Epithelial cell of proximal tubule (primary cell): ENCODE data around the gene DBN1. TPM values are rescaled to one million over a fixed set of nuclear protein-coding genes. Genes with fewer than 3 reads are reported as not detected.

Experiments used
- DNase-seq: peaks from one replicate; pipeline ENCODE4 v3.0.0-alpha.2; 2011; ENCODE audit warnings: low read depth
- H3K4me3 ChIP-seq: 2 replicates; pipeline ENCODE4 v1.5.1; 2011; ENCODE audit warnings: low read depth, mild to moderate bottlenecking, low read length
- CTCF ChIP-seq: conservative IDR thresholded peaks from 2 replicates; pipeline ENCODE4 v1.5.1; 2012; ENCODE audit warnings: low read depth, mild to moderate bottlenecking, low read length
- total RNA-seq: library from RNA; depleted of rRNA; stranded (reverse); fragments of >200 nt; gene quantifications from 2 replicates; pipeline ENCODE4 v1.2.3, GENCODE V29; 2015

DBN1 gene
- total RNA-seq, 1 donor from 2014 or later: 471 TPM

GRCh38 chr5:177494346-177495195 is 21.1 kb upstream of the DBN1 start:
- peak overlapping the region; percentile 10 for H3K4me3 ChIP-seq
- TF ChIP-seq CTCF: peak; percentile 49
- DNase-seq: no peak

GRCh38 chr5:177493795-177494345 is 20.4 kb upstream of the DBN1 start:
- no peak for DNase-seq
- TF ChIP-seq CTCF: no peak
- H3K4me3 ChIP-seq: peak overlapping the region; percentile 10

- H3K4me3 ChIP-seq: no peak overlapping the region
- TF ChIP-seq CTCF: no peak
- no peak for DNase-seq
These were observed 19.4 kb upstream of the DBN1 start for GRCh38 chr5:177492841-177493240.

GRCh38 chr5:177491983-177492746 is 18.7 kb upstream of the DBN1 start:
- H3K4me3 ChIP-seq: no peak overlapping the region
- no peak for TF ChIP-seq CTCF
- DNase-seq: no peak

GRCh38 chr5:177491429-177491945 is 18.1 kb upstream of the DBN1 start:
- no peak for DNase-seq

GRCh38 chr5:177490992-177491391 is 17.6 kb upstream of the DBN1 start:
- no peak overlapping the region for H3K4me3 ChIP-seq
- no peak for DNase-seq
- TF ChIP-seq CTCF: no peak

More at GRCh38 chr5:177491429-177491945, 18.1 kb upstream of the DBN1 start:
- no peak overlapping the region for H3K4me3 ChIP-seq
- TF ChIP-seq CTCF: peak; percentile 53
